Vagina (tissue), 2 donors: ENCODE measurements around the gene GAL3ST1.

ENCODE experiments used
- CTCF ChIP-seq, 3 experiments: fragments of 450-650 bp in 2 of 3; fragments of 200-600 bp in 1 of 3; sonication (generic) in 1 of 3; IDR thresholded peaks; one replicate each; pipeline ENCODE4 v1.5.1; 2017 to 2019; ENCODE audit warnings: antibody characterized with exemption in 3 of 3, mild to moderate bottlenecking in 2 of 3, moderate library complexity in 2 of 3
- POLR2AphosphoS5 ChIP-seq, 2 donors: sonication (generic); formaldehyde crosslinking; IDR thresholded peaks; one replicate each; pipeline ENCODE4 v1.9.0; 2017; ENCODE audit warnings: antibody characterized with exemption in 2 of 2, mild to moderate bottlenecking in 2 of 2, low read depth in 1 of 2; ENCODE audit not compliant: insufficient read depth in 1 of 2

DNA sequence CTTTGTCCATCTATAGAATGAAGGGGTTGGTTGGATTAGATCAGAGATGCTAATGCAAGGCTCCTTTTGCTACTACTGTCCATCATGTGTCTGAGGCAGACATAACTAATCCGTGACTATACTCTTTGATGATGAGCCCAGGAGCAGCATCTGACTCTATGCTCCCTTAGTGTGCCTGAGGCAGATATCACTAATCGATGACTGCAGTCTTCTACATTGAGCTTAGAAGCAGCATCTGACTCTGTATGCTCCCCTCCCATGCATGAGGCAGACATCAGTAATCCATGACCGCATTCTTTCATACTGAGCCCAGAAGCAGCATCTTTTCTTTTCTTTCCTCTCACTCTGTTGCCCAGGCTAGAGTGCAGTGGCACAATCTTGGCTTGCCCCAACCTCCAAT is 36.7 kb upstream of the GAL3ST1 start:
- TF ChIP-seq CTCF (IDR thresholded peaks at IDR 0.05) (no peak), POLR2AphosphoS5 (IDR thresholded peaks at IDR 0.05; ENCODE audit: insufficient read depth in 1 of 2, low read depth in 1 of 2) (no peak)
